ENCODE results near the gene FRAS1. TPM values are rescaled to one million over a fixed set of nuclear protein-coding genes. Genes with fewer than 3 reads are reported as not detected.
"Not testable (repeated sequence)": the region's sequence is repeated elsewhere in the genome, so short reads cannot be mapped to it uniquely, and the experiment has no call there.

The FRAS1 gene
- total RNA-seq, 2 donors from 2014 or later, result 0.07 to 0.10 TPM

DNA sequence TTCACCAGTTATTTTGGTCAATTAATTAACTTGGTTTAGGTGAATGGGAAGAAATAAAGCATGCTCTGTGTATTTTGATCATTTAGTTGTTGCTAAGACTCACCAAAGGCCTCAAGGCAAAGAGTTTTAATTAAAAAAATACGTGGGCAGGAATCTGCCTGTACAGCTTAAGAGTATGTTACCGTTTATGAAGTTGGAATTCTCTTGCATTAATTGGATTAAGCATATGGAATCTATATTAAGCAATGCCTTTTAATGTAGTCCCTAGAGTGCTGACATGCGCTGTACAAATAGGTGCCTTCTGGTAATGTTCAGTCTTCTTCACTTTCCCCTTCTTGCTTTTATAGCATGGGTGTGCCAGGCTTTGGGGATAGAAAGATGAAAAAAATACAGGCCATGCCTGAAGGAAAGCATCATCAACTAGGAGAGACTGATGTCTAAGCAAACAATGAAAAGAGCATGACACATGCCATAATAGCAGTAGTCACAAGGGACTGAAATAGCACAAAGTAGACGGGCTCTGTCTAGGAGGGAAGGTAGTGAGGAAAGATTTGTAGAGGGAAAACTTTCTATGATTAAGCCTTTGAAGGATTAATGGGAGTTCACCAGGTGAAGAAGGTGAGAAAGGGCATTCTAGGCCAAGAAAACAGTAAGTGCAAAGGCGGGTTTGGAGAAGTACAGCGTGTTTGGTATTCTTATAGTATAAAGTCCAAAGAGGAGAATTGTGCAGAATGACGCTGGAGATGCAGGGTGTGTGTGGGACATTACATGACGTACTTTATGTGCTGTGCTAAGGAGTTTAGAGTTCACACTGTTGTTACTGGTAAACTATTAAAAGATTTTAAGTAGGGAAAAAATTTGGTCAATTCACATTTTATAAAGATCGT is 268.4 kb downstream of the FRAS1 start:
- H3K4me3 Mint-ChIP-seq, result no peak overlapping the region
- H3K4me1 Mint-ChIP-seq (ENCODE audit: low read depth), result no peaks in the 10 kb centered on the region
- ATAC-seq (replicated peaks in 1 of 2) (no peak), DNase-seq (no peak)
- no peaks in the 10 kb centered on the region for H3K9me3 Mint-ChIP-seq
- no peaks in the 10 kb centered on the region for H3K36me3 Mint-ChIP-seq (ENCODE audit: insufficient read depth in 2 of 2)
- peaks cover 25% of the 10 kb centered on the region for H3K27me3 Mint-ChIP-seq (ENCODE audit: low read depth)
- no peak overlapping the region for H3K27ac Mint-ChIP-seq

GRCh38 chr4:78328591-78328990 is 271.5 kb downstream of the FRAS1 start:
- ATAC-seq (replicated peaks in 1 of 2); DNase-seq; H3K4me3 Mint-ChIP-seq; H3K9me3 Mint-ChIP-seq; H3K27ac Mint-ChIP-seq; H3K4me1 Mint-ChIP-seq (ENCODE audit: low read depth); H3K36me3 Mint-ChIP-seq (ENCODE audit: insufficient read depth in 2 of 2): not testable (repeated sequence)
- peaks cover 25% of the 10 kb centered on the region for H3K27me3 Mint-ChIP-seq (ENCODE audit: low read depth)

- no peak for DNase-seq
- Mint-ChIP-seq H3K4me3 (no peak overlapping the region), H3K36me3 (ENCODE audit: insufficient read depth in 2 of 2) (no peaks in the 10 kb centered on the region), H3K9me3 (no peaks in the 10 kb centered on the region), H3K27me3 (ENCODE audit: low read depth) (peaks cover 15% of the 10 kb centered on the region), H3K4me1 (ENCODE audit: low read depth) (no peaks in the 10 kb centered on the region), H3K27ac (no peak overlapping the region)
- ATAC-seq (replicated peaks in 1 of 2), result no peak
Observed at GRCh38 chr4:78331186-78331585, 274.1 kb downstream of the FRAS1 start.

DNA sequence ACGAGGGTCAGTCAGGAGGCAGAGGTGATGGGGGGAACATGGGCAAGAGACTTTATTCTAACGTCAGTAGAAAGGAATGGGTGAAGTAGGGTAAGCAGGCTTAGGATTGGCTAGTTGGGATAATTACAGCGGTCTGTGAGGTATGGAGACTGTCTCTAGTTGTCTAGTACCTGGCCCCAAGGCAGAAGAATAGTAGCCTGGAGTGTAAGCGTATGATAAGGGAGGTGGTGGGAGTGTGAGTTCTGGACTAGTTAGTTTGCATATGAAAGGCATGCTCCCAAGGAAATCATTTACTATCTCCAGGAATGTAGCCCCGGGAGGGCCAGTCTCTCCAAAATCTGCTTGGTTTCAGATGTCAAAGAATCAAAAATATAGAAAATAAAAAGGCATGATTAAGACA is 274.8 kb downstream of the FRAS1 start:
- Mint-ChIP-seq H3K36me3 (ENCODE audit: insufficient read depth in 2 of 2) (no peaks in the 10 kb centered on the region), H3K27me3 (ENCODE audit: low read depth) (peaks cover 14% of the 10 kb centered on the region), H3K9me3 (no peaks in the 10 kb centered on the region), H3K27ac (no peak overlapping the region), H3K4me3 (no peak overlapping the region), H3K4me1 (ENCODE audit: low read depth) (no peaks in the 10 kb centered on the region)
- DNase-seq, result no peak
- ATAC-seq (replicated peaks in 1 of 2), result no peak

DNA sequence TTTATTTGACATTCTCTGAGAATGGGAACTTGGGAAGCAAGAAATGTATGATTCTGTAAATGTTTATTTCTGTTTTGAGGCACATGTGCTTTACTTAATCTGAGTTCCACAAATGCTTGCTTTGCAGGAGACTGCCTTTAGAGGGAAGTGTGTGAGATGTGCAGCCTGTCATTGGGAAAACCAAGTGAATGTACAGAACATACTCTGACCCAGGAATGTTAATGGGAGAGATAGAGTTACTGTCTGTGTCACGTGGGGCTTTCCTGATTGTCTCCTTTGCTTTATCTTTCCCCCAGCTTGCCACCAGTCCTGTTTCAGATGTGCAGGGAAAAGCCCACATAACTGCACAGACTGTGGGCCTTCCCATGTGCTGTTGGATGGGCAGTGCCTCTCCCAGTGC is 275.9 kb downstream of the FRAS1 start:
- H3K27ac Mint-ChIP-seq, result no peak overlapping the region
- H3K9me3 Mint-ChIP-seq, result no peaks in the 10 kb centered on the region
- no peaks in the 10 kb centered on the region for H3K36me3 Mint-ChIP-seq (ENCODE audit: insufficient read depth in 2 of 2)

GRCh38 chr4:78336093-78336943 is 279.2 kb downstream of the FRAS1 start:
- no peaks in the 10 kb centered on the region for H3K4me1 Mint-ChIP-seq (ENCODE audit: low read depth)
- H3K4me3 Mint-ChIP-seq, result no peak overlapping the region
- ATAC-seq (replicated peaks in 1 of 2) (no peak), DNase-seq (no peak)
- H3K27me3 Mint-ChIP-seq (ENCODE audit: low read depth), result peaks cover 24% of the 10 kb centered on the region
- no peaks in the 10 kb centered on the region for H3K36me3 Mint-ChIP-seq (ENCODE audit: insufficient read depth in 2 of 2)
- H3K9me3 Mint-ChIP-seq, result no peaks in the 10 kb centered on the region
- no peak overlapping the region for H3K27ac Mint-ChIP-seq

More for the DNA sequence above, 275.9 kb downstream of the FRAS1 start:
- ATAC-seq (replicated peaks in 1 of 2) (no peak), DNase-seq (no peak)
- no peaks in the 10 kb centered on the region for H3K4me1 Mint-ChIP-seq (ENCODE audit: low read depth)
- H3K4me3 Mint-ChIP-seq, result no peak overlapping the region
- H3K27me3 Mint-ChIP-seq (ENCODE audit: low read depth), result peaks cover 19% of the 10 kb centered on the region

GRCh38 chr4:78337244-78338020 is 280.3 kb downstream of the FRAS1 start:
- ATAC-seq (replicated peaks in 1 of 2) (no peak), DNase-seq (no peak)
- Mint-ChIP-seq H3K27me3 (ENCODE audit: low read depth) (peaks cover 26% of the 10 kb centered on the region), H3K9me3 (no peaks in the 10 kb centered on the region), H3K4me1 (ENCODE audit: low read depth) (no peaks in the 10 kb centered on the region), H3K4me3 (no peak overlapping the region), H3K36me3 (ENCODE audit: insufficient read depth in 2 of 2) (no peaks in the 10 kb centered on the region), H3K27ac (no peak overlapping the region)

DNA sequence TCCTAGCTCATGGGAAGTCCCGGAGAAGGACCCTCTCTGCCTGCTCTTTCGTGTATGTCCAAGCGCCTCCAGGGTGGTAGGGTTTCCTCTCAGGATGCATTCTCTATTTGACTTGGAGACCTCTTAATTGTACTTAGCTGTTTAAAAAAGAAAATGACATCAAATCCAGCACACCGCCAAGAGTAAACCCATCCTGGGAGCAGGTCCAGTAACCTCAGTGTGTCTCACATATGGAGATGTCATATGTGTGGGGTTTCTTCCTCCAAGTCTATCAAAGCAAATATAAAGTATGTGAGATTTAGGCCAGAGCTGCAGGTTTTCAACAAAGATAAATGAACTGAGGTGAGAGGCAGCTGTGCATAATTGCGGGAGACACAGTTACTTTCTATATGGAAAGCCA is 285.0 kb downstream of the FRAS1 start:
- Mint-ChIP-seq H3K27ac (no peak overlapping the region), H3K4me3 (no peak overlapping the region), H3K36me3 (ENCODE audit: insufficient read depth in 2 of 2) (no peaks in the 10 kb centered on the region), H3K27me3 (ENCODE audit: low read depth) (peaks cover 20% of the 10 kb centered on the region), H3K4me1 (ENCODE audit: low read depth) (no peaks in the 10 kb centered on the region), H3K9me3 (no peaks in the 10 kb centered on the region)
- DNase-seq (no peak), ATAC-seq (replicated peaks in 1 of 2) (no peak)

- Mint-ChIP-seq H3K27me3 (ENCODE audit: low read depth) (peaks cover 7% of the 10 kb centered on the region), H3K9me3 (no peaks in the 10 kb centered on the region)
- no peak for ATAC-seq (replicated peaks in 1 of 2)
Observed at GRCh38 chr4:78343682-78344081, 286.6 kb downstream of the FRAS1 start.

DNA sequence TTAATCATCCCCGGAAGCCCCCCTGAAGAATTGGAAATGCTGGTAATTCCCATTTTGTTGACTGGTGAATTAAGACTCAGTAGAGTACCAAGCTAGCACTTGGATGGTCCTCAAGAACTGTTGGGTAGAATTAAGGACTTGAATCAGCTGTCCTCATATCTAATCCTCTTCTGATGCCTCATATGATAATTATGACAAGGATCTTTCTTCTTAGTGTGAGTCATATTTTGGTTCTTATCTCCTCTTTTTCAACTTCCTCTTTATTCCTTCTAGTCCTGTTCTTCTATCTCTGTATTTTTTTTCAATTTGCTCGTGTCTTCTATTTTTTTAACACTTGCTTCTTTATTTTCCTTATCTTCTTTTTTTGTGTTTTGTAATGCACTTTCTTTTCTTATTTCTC is 288.1 kb downstream of the FRAS1 start:
- no peak for DNase-seq
- Mint-ChIP-seq H3K27me3 (ENCODE audit: low read depth) (peaks cover 7% of the 10 kb centered on the region), H3K36me3 (ENCODE audit: insufficient read depth in 2 of 2) (no peaks in the 10 kb centered on the region), H3K9me3 (no peaks in the 10 kb centered on the region), H3K4me3 (no peak overlapping the region), H3K27ac (no peak overlapping the region), H3K4me1 (ENCODE audit: low read depth) (no peaks in the 10 kb centered on the region)
- ATAC-seq (replicated peaks in 1 of 2), result no peak

More at GRCh38 chr4:78343682-78344081, 286.6 kb downstream of the FRAS1 start:
- no peak overlapping the region for H3K4me3 Mint-ChIP-seq
- H3K4me1 Mint-ChIP-seq (ENCODE audit: low read depth), result no peaks in the 10 kb centered on the region
- DNase-seq, result no peak
- H3K36me3 Mint-ChIP-seq (ENCODE audit: insufficient read depth in 2 of 2), result no peaks in the 10 kb centered on the region
- no peak overlapping the region for H3K27ac Mint-ChIP-seq

DNA sequence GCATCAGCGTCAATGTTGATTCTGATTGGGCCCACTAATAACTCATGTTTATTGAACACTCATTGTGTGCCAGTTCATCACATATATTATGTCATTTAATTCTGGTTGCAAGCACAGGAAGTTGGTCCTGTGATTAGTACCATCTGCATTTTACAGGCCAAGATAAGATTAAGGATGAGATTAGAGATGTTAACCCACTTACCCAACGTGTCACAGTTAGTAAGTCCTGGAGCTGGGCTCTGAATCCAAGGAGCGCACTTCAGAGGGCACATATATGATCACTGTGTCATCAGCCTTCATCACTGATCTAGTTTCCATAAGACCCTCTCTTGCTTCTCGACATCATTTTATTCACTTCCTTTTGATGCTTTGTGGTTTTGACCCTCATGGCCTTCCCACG is 289.1 kb downstream of the FRAS1 start:
- Mint-ChIP-seq H3K4me3 (no peak overlapping the region), H3K27me3 (ENCODE audit: low read depth) (peaks cover 4% of the 10 kb centered on the region), H3K9me3 (no peaks in the 10 kb centered on the region), H3K36me3 (ENCODE audit: insufficient read depth in 2 of 2) (no peaks in the 10 kb centered on the region), H3K4me1 (ENCODE audit: low read depth) (no peaks in the 10 kb centered on the region), H3K27ac (no peak overlapping the region)
- ATAC-seq (replicated peaks in 1 of 2), result no peak
- DNase-seq, result no peak

DNA sequence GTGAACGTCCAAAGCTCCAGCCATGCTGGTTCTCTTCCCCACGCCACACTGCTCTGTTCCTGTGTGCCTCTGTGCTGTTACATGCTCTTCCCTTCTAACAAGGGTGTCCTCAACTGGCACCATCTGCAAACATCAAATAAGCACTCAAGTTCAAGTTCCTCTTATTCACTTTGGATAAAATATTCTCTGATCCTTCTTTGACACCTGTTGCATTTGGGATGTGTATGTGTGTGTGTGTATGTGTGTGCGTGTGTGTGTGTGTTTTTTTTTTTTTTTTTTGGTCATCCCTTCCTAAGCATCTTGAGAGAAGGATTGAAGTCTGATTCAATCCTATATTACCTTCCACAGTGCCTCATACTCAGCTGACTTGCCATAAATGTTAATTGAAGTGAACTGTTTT is 290.4 kb downstream of the FRAS1 start:
- H3K4me1 Mint-ChIP-seq (ENCODE audit: low read depth), result no peaks in the 10 kb centered on the region

DNA sequence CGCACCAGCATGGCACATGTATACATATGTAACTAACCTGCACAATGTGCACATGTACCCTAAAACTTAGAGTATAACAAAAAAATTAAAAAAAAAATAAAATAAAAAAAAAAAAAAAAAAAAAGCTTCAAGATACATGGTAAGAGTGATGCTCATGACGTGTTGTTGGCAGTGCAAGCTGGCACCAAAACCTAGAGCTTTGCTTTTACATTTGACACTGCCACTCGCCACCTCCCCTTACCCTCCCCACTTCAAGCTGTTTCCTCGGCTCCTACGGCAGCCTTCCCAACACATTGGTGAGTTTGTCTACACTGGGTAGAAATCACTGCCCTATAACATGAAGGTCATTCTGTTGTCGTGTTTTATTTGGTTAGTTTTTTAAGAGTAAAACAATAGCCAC is 296.8 kb downstream of the FRAS1 start:
- Mint-ChIP-seq H3K27ac (no peak overlapping the region), H3K4me3 (no peak overlapping the region), H3K36me3 (ENCODE audit: insufficient read depth in 2 of 2) (no peaks in the 10 kb centered on the region), H3K9me3 (no peaks in the 10 kb centered on the region), H3K27me3 (ENCODE audit: low read depth) (peaks cover 7% of the 10 kb centered on the region), H3K4me1 (ENCODE audit: low read depth) (no peaks in the 10 kb centered on the region)
- no peak for DNase-seq
- no peak for ATAC-seq (replicated peaks in 1 of 2)

More for the DNA sequence above, 290.4 kb downstream of the FRAS1 start:
- Mint-ChIP-seq H3K27ac (no peak overlapping the region), H3K27me3 (ENCODE audit: low read depth) (no peaks in the 10 kb centered on the region), H3K36me3 (ENCODE audit: insufficient read depth in 2 of 2) (no peaks in the 10 kb centered on the region), H3K4me3 (no peak overlapping the region), H3K9me3 (no peaks in the 10 kb centered on the region)
- ATAC-seq (replicated peaks in 1 of 2) (no peak), DNase-seq (no peak)
